AG09309 (cell line): ENCODE results near the gene GAB2.

ENCODE experiments used
- DNase-seq: peaks from one replicate; pipeline ENCODE4 v3.0.0-alpha.2; 2010; ENCODE audit warnings: low read depth
- H3K4me3 ChIP-seq: 2 replicates; pipeline ENCODE4 v1.5.1; 2011; ENCODE audit warnings: mild to moderate bottlenecking, low read depth, low read length, moderate library complexity; ENCODE audit not compliant: control insufficient read depth
- CTCF ChIP-seq: IDR thresholded peaks from 2 replicates; pipeline ENCODE4 v1.5.1; 2011; ENCODE audit warnings: mild to moderate bottlenecking, low read depth, low read length, inconsistent platforms; ENCODE audit not compliant: insufficient read depth, control insufficient read depth; ENCODE audit errors: missing control alignments

GAB2 gene

GRCh38 chr11:78444726-78445125 is 27.1 kb upstream of the GAB2 start:
- no peak for DNase-seq
- no peak overlapping the region for H3K4me3 ChIP-seq
- TF ChIP-seq CTCF = no peak

GRCh38 chr11:78441956-78442355 is 24.3 kb upstream of the GAB2 start:
- no peak for TF ChIP-seq CTCF

GRCh38 chr11:78438298-78438975 is 20.8 kb upstream of the GAB2 start:
- DNase-seq = no peak
- H3K4me3 ChIP-seq = no peak overlapping the region
- no peak for TF ChIP-seq CTCF

More at GRCh38 chr11:78441956-78442355, 24.3 kb upstream of the GAB2 start:
- no peak for DNase-seq
- H3K4me3 ChIP-seq = no peak overlapping the region

- no peak for DNase-seq
- TF ChIP-seq CTCF = no peak
- H3K4me3 ChIP-seq = no peak overlapping the region
These were observed 15.3 kb upstream of the GAB2 start for GRCh38 chr11:78432956-78433355.

GRCh38 chr11:78432058-78432515 is 14.5 kb upstream of the GAB2 start:
- peak; percentile 51 for TF ChIP-seq CTCF
- no peak overlapping the region for H3K4me3 ChIP-seq
- DNase-seq = no peak

- DNase-seq = no peak
- TF ChIP-seq CTCF = no peak
- no peak overlapping the region for H3K4me3 ChIP-seq
These were observed 12.0 kb upstream of the GAB2 start for GRCh38 chr11:78429660-78430059.
